OCI-LY1 (cell line): ENCODE data around the gene OR2T34.

ENCODE experiments used
- H2AFZ ChIP-seq: fragments of 200-600 bp; sonication (generic), shearing (Covaris generic); 2 replicates; pipeline ENCODE4 v1.6.0; 2014; ENCODE audit warnings: antibody characterized with exemption, mild to moderate bottlenecking, low read length
- H3F3A ChIP-seq: fragments of 200-600 bp; sonication (generic), shearing (Covaris generic); 2 replicates; pipeline ENCODE4 v1.6.0; 2014; ENCODE audit warnings: mild to moderate bottlenecking, antibody characterized with exemption, low read length, moderate library complexity; ENCODE audit not compliant: insufficient read depth
- H3K27ac ChIP-seq: fragments of 200-600 bp; sonication (generic); 2 replicates; pipeline ENCODE4 v1.5.1; 2014; ENCODE audit warnings: low read length, mixed run types, mild to moderate bottlenecking, low read depth; ENCODE audit not compliant: poor library complexity, severe bottlenecking
- H3K27me3 ChIP-seq: fragments of 200-600 bp; sonication (generic); 2 replicates; pipeline ENCODE4 v1.6.0; 2014; ENCODE audit warnings: antibody characterized with exemption, mild to moderate bottlenecking, low read length, moderate library complexity; ENCODE audit not compliant: insufficient read depth
- H3K36me3 ChIP-seq: fragments of 200-600 bp; sonication (generic); 2 replicates; pipeline ENCODE4 v1.6.1; 2014; ENCODE audit warnings: mild to moderate bottlenecking, antibody characterized with exemption, low read length, moderate library complexity, mixed read lengths; ENCODE audit not compliant: insufficient read depth
- H3K4me1 ChIP-seq: fragments of 200-600 bp; sonication (generic); 2 replicates; pipeline ENCODE4 v1.5.1; 2014; ENCODE audit warnings: mild to moderate bottlenecking, low read length, moderate library complexity; ENCODE audit not compliant: insufficient read depth, severe bottlenecking
- H3K4me2 ChIP-seq: fragments of 200-600 bp; sonication (generic), shearing (Covaris generic); 2 replicates; pipeline ENCODE4 v1.6.1; 2014; ENCODE audit warnings: low read length
- H3K4me3 ChIP-seq: fragments of 200-600 bp; sonication (generic); 2 replicates; pipeline ENCODE4 v1.5.1; 2014; ENCODE audit warnings: low read length, low read depth, mild to moderate bottlenecking, mixed read lengths; ENCODE audit not compliant: poor library complexity, severe bottlenecking
- H3K79me2 ChIP-seq: fragments of 200-600 bp; shearing (Covaris generic); 2 replicates; pipeline ENCODE4 v1.6.1; 2016; ENCODE audit warnings: mixed run types, low read length, mixed read lengths; ENCODE audit not compliant: insufficient read depth
- H3K9ac ChIP-seq: fragments of 200-600 bp; sonication (generic), shearing (Covaris generic); 2 replicates; pipeline ENCODE4 v1.6.1; 2014; ENCODE audit warnings: mild to moderate bottlenecking, low read length, mixed read lengths
- H3K9me2 ChIP-seq: fragments of 200-600 bp; sonication (generic), shearing (Covaris generic); 2 replicates; pipeline ENCODE4 v1.6.1; 2014; ENCODE audit warnings: low read depth, mild to moderate bottlenecking, low read length, mixed read lengths
- H3K9me3 ChIP-seq: fragments of 200-600 bp; shearing (Covaris generic); 2 replicates; pipeline ENCODE4 v1.6.1; 2014; ENCODE audit warnings: low read length, mixed read lengths
- H4K20me1 ChIP-seq: fragments of 200-600 bp; sonication (generic), shearing (Covaris generic); 2 replicates; pipeline ENCODE4 v1.6.0; 2016; ENCODE audit warnings: mild to moderate bottlenecking, low read length; ENCODE audit not compliant: insufficient read depth
- CTCF ChIP-seq: fragments of 200-600 bp; sonication (generic), shearing (Covaris generic); IDR thresholded peaks from 2 replicates; pipeline ENCODE4 v1.5.1; 2017; ENCODE audit warnings: mild to moderate bottlenecking, antibody characterized with exemption, low read length, moderate library complexity, mixed read lengths
- EZH2 ChIP-seq: fragments of 200-600 bp; sonication (generic), shearing (Covaris generic); IDR thresholded peaks from 2 replicates; pipeline ENCODE4 v1.8.0; 2017; ENCODE audit warnings: borderline replicate concordance, mixed run types, mild to moderate bottlenecking, antibody characterized with exemption, low read length, moderate library complexity, mixed read lengths

OR2T34 gene

GRCh38 chr1:248610301-248610700 lies 35.7 kb upstream of the OR2T34 start:
- no peaks in the 10 kb centered on the region for H3F3A ChIP-seq
- TF ChIP-seq EZH2: no peak
- no peak for TF ChIP-seq CTCF

GRCh38 chr1:248599396-248599795 lies 24.8 kb upstream of the OR2T34 start:
- no peak overlapping the region for H2AFZ ChIP-seq
- TF ChIP-seq EZH2 (no peak), CTCF (no peak)

More at GRCh38 chr1:248610301-248610700, 35.7 kb upstream of the OR2T34 start:
- H3K9me2 ChIP-seq: no peaks in the 10 kb centered on the region
- no peaks in the 10 kb centered on the region for H3K79me2 ChIP-seq
- H3K9ac ChIP-seq: no peak overlapping the region
- H3K4me2 ChIP-seq: no peak overlapping the region
- no peak overlapping the region for H3K27ac ChIP-seq
- H4K20me1 ChIP-seq: no peaks in the 10 kb centered on the region
- no peaks in the 10 kb centered on the region for H3K9me3 ChIP-seq
- no peak overlapping the region for H2AFZ ChIP-seq
- no peaks in the 10 kb centered on the region for H3K4me1 ChIP-seq
- H3K4me3 ChIP-seq: no peak overlapping the region
- H3K36me3 ChIP-seq: no peaks in the 10 kb centered on the region
- H3K27me3 ChIP-seq: no peaks in the 10 kb centered on the region

GRCh38 chr1:248597589-248597988 lies 23.0 kb upstream of the OR2T34 start, which contains the start of gene OR2T10:
Gene OR2T10, minus strand, starts transcription at chr1:248597700. Its CDS starts 3,932 bp downstream, at chr1:248593768.
- no peak for TF ChIP-seq EZH2
- TF ChIP-seq CTCF: no peak
- Histone ChIP-seq H3K9me3 (no peaks in the 10 kb centered on the region), H3K4me2 (no peak within 1 kb of the TSS), H3K4me1 (no peaks in the 10 kb centered on the region), H3K9me2 (no peaks in the 10 kb centered on the region), H3K4me3 (no peak within 1 kb of the TSS), H3K9ac (no peak within 1 kb of the TSS), H2AFZ (no peak within 1 kb of the TSS), H3K36me3 (no peaks in the 10 kb centered on the region), H3K27ac (no peak within 1 kb of the TSS), H4K20me1 (no peaks in the 10 kb centered on the region), H3K79me2 (no peaks in the 10 kb centered on the region), H3K27me3 (no peaks in the 10 kb centered on the region), H3F3A (no peaks in the 10 kb centered on the region)

More at GRCh38 chr1:248599396-248599795, 24.8 kb upstream of the OR2T34 start:
- H3K79me2 ChIP-seq: no peaks in the 10 kb centered on the region
- no peak overlapping the region for H3K4me3 ChIP-seq
- H3K9me2 ChIP-seq: no peaks in the 10 kb centered on the region
- H3K27me3 ChIP-seq: no peaks in the 10 kb centered on the region
- H3F3A ChIP-seq: no peaks in the 10 kb centered on the region
- no peaks in the 10 kb centered on the region for H3K4me1 ChIP-seq
- H3K9me3 ChIP-seq: no peaks in the 10 kb centered on the region
- no peaks in the 10 kb centered on the region for H3K36me3 ChIP-seq
- no peak overlapping the region for H3K27ac ChIP-seq
- no peak overlapping the region for H3K9ac ChIP-seq
- no peak overlapping the region for H3K4me2 ChIP-seq
- H4K20me1 ChIP-seq: no peaks in the 10 kb centered on the region
